Measurements from ENCODE around the gene ARHGEF6.

- no peak for TF ChIP-seq POLR2AphosphoS5 (IDR thresholded peaks at IDR 0.05; ENCODE audit: low read depth, low read length)
- no peak for TF ChIP-seq TAF1 (IDR thresholded peaks at IDR 0.05; ENCODE audit: borderline replicate concordance, insufficient read depth, low read length)
- TF ChIP-seq FOXP2 (optimal IDR thresholded peaks at IDR 0.05; ENCODE audit: borderline replicate concordance, extremely low read depth, extremely low read length, insufficient read depth) = no peak
- TF ChIP-seq REST (IDR thresholded peaks at IDR 0.05; ENCODE audit: insufficient read depth in 1 of 2, low read depth in 2 of 2, low read length in 2 of 2) = no peak
- TF ChIP-seq SIN3A (IDR thresholded peaks at IDR 0.05; ENCODE audit: borderline replicate concordance, insufficient read depth, low read length) = no peak
Observed at GRCh38 chrX:136752796-136753195, 27.9 kb downstream of the ARHGEF6 start.
